Mesenchymal stem cell (in vitro differentiated cells and primary cell): Measurements from ENCODE around the gene FBN3.

Experiments
- DNase-seq: peaks from one replicate; pipeline ENCODE4 v3.0.0-alpha.2; 2013
- H2AFZ ChIP-seq: one replicate; pipeline ENCODE4 v1.6.1; 2013; ENCODE audit warnings: low read depth, mild to moderate bottlenecking, control low read depth, inconsistent platforms, low read length, moderate library complexity
- H2AK5ac ChIP-seq: 2 replicates; pipeline ENCODE4 v1.6.1; 2013; ENCODE audit warnings: low read length, moderate library complexity, mild to moderate bottlenecking, inconsistent platforms; ENCODE audit not compliant: severe bottlenecking
- H2BK120ac ChIP-seq: one replicate; pipeline ENCODE4 v1.6.1; 2013; ENCODE audit warnings: low read depth, mild to moderate bottlenecking, inconsistent platforms, low read length, moderate library complexity
- H2BK12ac ChIP-seq, 2 experiments: one replicate each; pipeline ENCODE4 v1.6.1; 2013; ENCODE audit warnings: inconsistent platforms in 2 of 2, low read length in 2 of 2, mild to moderate bottlenecking in 2 of 2, moderate library complexity in 2 of 2, control low read depth in 1 of 2
- H2BK15ac ChIP-seq: one replicate; pipeline ENCODE4 v1.6.1; 2013; ENCODE audit warnings: mild to moderate bottlenecking, low read depth, inconsistent platforms; ENCODE audit not compliant: poor library complexity, severe bottlenecking
- H2BK5ac ChIP-seq: 2 replicates; pipeline ENCODE4 v1.6.1; 2013; ENCODE audit warnings: low read depth, mild to moderate bottlenecking, low read length, control low read depth, inconsistent platforms; ENCODE audit not compliant: poor library complexity, severe bottlenecking
- H3K14ac ChIP-seq, 2 experiments: one replicate each; pipeline ENCODE4 v1.6.1; 2013; ENCODE audit warnings: inconsistent platforms in 2 of 2, low read length in 2 of 2, control low read depth in 1 of 2, mild to moderate bottlenecking in 1 of 2, moderate library complexity in 1 of 2
- H3K18ac ChIP-seq, 2 experiments: one replicate each; pipeline ENCODE4 v1.6.1; 2013; ENCODE audit warnings: inconsistent platforms in 2 of 2, low read length in 2 of 2, control low read depth in 1 of 2, low read depth in 1 of 2, mild to moderate bottlenecking in 1 of 2
- H3K23ac ChIP-seq, 2 experiments: one replicate each; pipeline ENCODE4 v1.6.1; 2013; ENCODE audit warnings: inconsistent platforms in 2 of 2, low read length in 2 of 2, mild to moderate bottlenecking in 2 of 2, moderate library complexity in 2 of 2, control low read depth in 1 of 2
- H3K27ac ChIP-seq: 2 replicates; pipeline ENCODE4 v1.5.1; 2013; ENCODE audit warnings: mild to moderate bottlenecking, moderate library complexity, low read length, control low read depth, inconsistent platforms; ENCODE audit not compliant: poor library complexity, severe bottlenecking
- H3K27me3 ChIP-seq, 2 experiments: 2 replicates each; pipeline versions ENCODE4 v1.6.1 to v1.7.0; 2013; ENCODE audit warnings: low read length in 2 of 2, mild to moderate bottlenecking in 2 of 2, moderate library complexity in 2 of 2, control low read depth in 1 of 2, inconsistent platforms in 1 of 2; ENCODE audit not compliant: control insufficient read depth in 1 of 2, insufficient read depth in 1 of 2
- H3K36me3 ChIP-seq, 2 experiments: 2 replicates each; pipeline versions ENCODE4 v1.6.1 to v1.7.0; 2013; ENCODE audit warnings: low read length in 2 of 2, control low read depth in 1 of 2, inconsistent platforms in 1 of 2, low read depth in 1 of 2, mild to moderate bottlenecking in 1 of 2; ENCODE audit not compliant: insufficient read depth in 2 of 2, control insufficient read depth in 1 of 2
- H3K4ac ChIP-seq, 2 experiments: one replicate each; pipeline ENCODE4 v1.6.1; 2013; ENCODE audit warnings: inconsistent platforms in 2 of 2, low read length in 2 of 2, mild to moderate bottlenecking in 2 of 2, moderate library complexity in 2 of 2, control low read depth in 1 of 2, low read depth in 1 of 2
- H3K4me1 ChIP-seq: 2 replicates; pipeline ENCODE4 v1.6.1; 2013; ENCODE audit warnings: low read depth, low read length, control low read depth; ENCODE audit not compliant: control insufficient read depth, insufficient read depth
- H3K4me2 ChIP-seq: 2 replicates; pipeline ENCODE4 v1.6.1; 2013; ENCODE audit warnings: low read length, mild to moderate bottlenecking, inconsistent platforms; ENCODE audit not compliant: poor library complexity, severe bottlenecking
- H3K4me3 ChIP-seq, 2 experiments: 2 replicates each; pipeline versions ENCODE4 v1.5.1 to v1.7.0; 2013; ENCODE audit warnings: low read length in 2 of 2, mild to moderate bottlenecking in 2 of 2, control low read depth in 1 of 2, low read depth in 1 of 2; ENCODE audit not compliant: insufficient read depth in 1 of 2
- H3K79me1 ChIP-seq: replicated peaks from 2 replicates; pipeline ENCODE4 v1.6.1; 2013; ENCODE audit warnings: mild to moderate bottlenecking, control low read depth, low read length, inconsistent platforms; ENCODE audit not compliant: poor library complexity, severe bottlenecking
- H3K9ac ChIP-seq: 2 replicates; pipeline ENCODE4 v1.7.0; 2013; ENCODE audit warnings: mild to moderate bottlenecking, low read length, moderate library complexity
- H3K9me3 ChIP-seq: 2 replicates; pipeline ENCODE4 v1.7.0; 2013; ENCODE audit warnings: mild to moderate bottlenecking, low read length; ENCODE audit not compliant: control insufficient read depth
- H4K8ac ChIP-seq: one replicate; pipeline ENCODE4 v1.6.1; 2013; ENCODE audit warnings: inconsistent platforms, mild to moderate bottlenecking, low read length, moderate library complexity
- H4K91ac ChIP-seq: one replicate; pipeline ENCODE4 v1.6.1; 2013; ENCODE audit warnings: mild to moderate bottlenecking, low read length, inconsistent platforms
- whole genome bisulfite sequencing: methylation state at CpG from one replicate; pipeline ENCODE4 v1.1.7; 2013; ENCODE audit warnings: mixed read lengths; 5-methylcytosine and 5-hydroxymethylcytosine counted together

The FBN3 gene

DNA sequence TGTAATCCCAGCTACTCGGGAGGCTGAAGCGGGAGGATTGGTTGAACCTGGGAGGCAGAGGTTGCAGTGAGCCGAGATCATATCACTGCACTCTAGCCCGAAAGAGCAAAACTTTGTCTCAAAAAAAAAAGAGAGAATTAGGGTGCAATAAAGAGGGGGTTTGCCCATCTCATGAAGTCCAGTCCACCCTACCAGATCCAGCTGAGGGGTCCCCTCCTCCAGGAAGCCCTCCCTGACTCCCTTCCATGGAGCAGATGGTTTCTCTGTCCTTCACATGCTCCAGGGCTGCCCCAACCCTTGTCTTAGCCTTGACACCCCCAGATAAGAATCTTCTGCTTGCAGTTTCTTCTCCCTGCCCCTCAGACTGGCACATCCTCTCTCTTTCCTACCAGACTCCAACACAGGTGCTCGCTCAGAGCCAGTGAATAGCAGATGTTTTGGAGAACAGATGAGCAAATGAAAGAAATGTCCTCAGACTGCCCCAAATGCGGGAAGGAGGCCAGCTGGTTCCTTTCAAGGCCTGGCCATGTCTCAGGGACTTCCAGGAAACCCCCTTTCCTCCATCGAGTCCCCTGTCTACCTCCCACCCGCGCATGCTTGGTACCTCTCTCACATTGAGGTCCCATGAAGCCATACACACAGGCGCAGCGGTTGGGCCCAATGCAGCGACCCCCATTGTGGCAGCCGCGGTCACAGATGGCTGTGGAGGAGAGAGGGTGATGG is 5.0 kb downstream of the FBN3 start:
- H3K23ac ChIP-seq = no peak overlapping the region
- no peak overlapping the region for H3K4ac ChIP-seq
- H4K91ac ChIP-seq = no peak overlapping the region
- 93% methylated on average over 14 of the region's 14 CpGs for WGBS
- H3K27ac ChIP-seq = no peak overlapping the region
- no peak overlapping the region for H2BK5ac ChIP-seq
- H2BK12ac ChIP-seq = no peak overlapping the region
- no peak overlapping the region for H3K4me3 ChIP-seq
- H4K8ac ChIP-seq = no peak overlapping the region
- no peak for DNase-seq
- peaks cover 38 to 68% of the 10 kb centered on the region in 2 experiments for H3K27me3 ChIP-seq
- H2AFZ ChIP-seq = no peak overlapping the region
- H3K9me3 ChIP-seq = no peaks in the 10 kb centered on the region
- no peak overlapping the region for H2BK120ac ChIP-seq
- no peaks in the 10 kb centered on the region for H3K36me3 ChIP-seq
- H3K9ac ChIP-seq = no peak overlapping the region
- no peak overlapping the region for H3K14ac ChIP-seq
- no peak overlapping the region for H2AK5ac ChIP-seq
- H3K18ac ChIP-seq = no peak overlapping the region
- H3K79me1 ChIP-seq = no peaks in the 10 kb centered on the region
- no peak overlapping the region for H3K4me2 ChIP-seq
- H3K4me1 ChIP-seq = peaks cover 13% of the 10 kb centered on the region
- no peak overlapping the region for H2BK15ac ChIP-seq

- H3K18ac ChIP-seq = no peak overlapping the region
- peaks cover 29 to 59% of the 10 kb centered on the region in 2 experiments for H3K27me3 ChIP-seq
- H3K9ac ChIP-seq = no peak overlapping the region
- no peak overlapping the region for H4K91ac ChIP-seq
- no peak overlapping the region for H3K14ac ChIP-seq
- no peak overlapping the region for H2AFZ ChIP-seq
- H2BK12ac ChIP-seq = no peak overlapping the region
- H3K4me1 ChIP-seq = peaks cover 4% of the 10 kb centered on the region
- H3K9me3 ChIP-seq = no peaks in the 10 kb centered on the region
- H4K8ac ChIP-seq = no peak overlapping the region
- no peak overlapping the region for H3K4ac ChIP-seq
- H3K27ac ChIP-seq = no peak overlapping the region
- no peaks in the 10 kb centered on the region for H3K79me1 ChIP-seq
- H2AK5ac ChIP-seq = no peak overlapping the region
- DNase-seq = no peak
- no peak overlapping the region for H2BK5ac ChIP-seq
- no peak overlapping the region for H3K4me2 ChIP-seq
- H2BK120ac ChIP-seq = no peak overlapping the region
- H3K23ac ChIP-seq = no peak overlapping the region
- no peak overlapping the region for H2BK15ac ChIP-seq
- no peak overlapping the region for H3K4me3 ChIP-seq
- WGBS = 84% methylated on average over 10 of the region's 10 CpGs
- H3K36me3 ChIP-seq = no peaks in the 10 kb centered on the region
Observed at GRCh38 chr19:8143041-8143440, 6.4 kb downstream of the FBN3 start.

DNA sequence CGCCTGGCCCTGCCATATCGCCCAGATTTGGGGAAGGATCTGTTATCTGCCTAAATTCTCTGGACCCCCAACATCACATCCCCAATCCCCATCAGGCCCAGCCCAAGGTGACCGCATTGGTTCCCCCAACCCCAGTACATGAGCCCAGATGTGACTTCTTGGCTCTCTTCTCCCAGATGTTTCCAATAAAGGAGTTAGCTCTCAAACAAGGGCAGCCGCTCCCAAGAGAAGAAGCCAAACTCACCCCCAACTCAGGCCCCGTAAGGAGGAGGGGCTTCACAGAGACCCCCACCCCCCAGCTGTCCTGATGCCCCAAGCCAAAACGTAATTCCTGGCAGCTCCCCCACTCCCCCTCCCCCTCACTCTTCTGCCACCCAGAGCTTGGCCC is 6.9 kb downstream of the FBN3 start:
- H3K4me3 ChIP-seq = no peak overlapping the region
- H2AK5ac ChIP-seq = no peak overlapping the region
- 68% methylated on average over 6 of the region's 6 CpGs for WGBS
- no peak overlapping the region for H3K4ac ChIP-seq
- H4K8ac ChIP-seq = no peak overlapping the region
- no peaks in the 10 kb centered on the region for H3K9me3 ChIP-seq
- H3K9ac ChIP-seq = no peak overlapping the region
- peaks cover 23 to 53% of the 10 kb centered on the region in 2 experiments for H3K27me3 ChIP-seq
- no peak overlapping the region for H2BK5ac ChIP-seq
- H4K91ac ChIP-seq = no peak overlapping the region
- H3K79me1 ChIP-seq = no peaks in the 10 kb centered on the region
- no peak overlapping the region for H2BK15ac ChIP-seq
- no peak overlapping the region for H2BK120ac ChIP-seq
- DNase-seq = no peak
- H3K18ac ChIP-seq = no peak overlapping the region
- H2AFZ ChIP-seq = no peak overlapping the region
- peaks cover 4% of the 10 kb centered on the region for H3K4me1 ChIP-seq
- H3K23ac ChIP-seq = no peak overlapping the region
- H2BK12ac ChIP-seq = no peak overlapping the region
- no peak overlapping the region for H3K14ac ChIP-seq
- H3K4me2 ChIP-seq = no peak overlapping the region
- no peaks in the 10 kb centered on the region for H3K36me3 ChIP-seq
- H3K27ac ChIP-seq = no peak overlapping the region

DNA sequence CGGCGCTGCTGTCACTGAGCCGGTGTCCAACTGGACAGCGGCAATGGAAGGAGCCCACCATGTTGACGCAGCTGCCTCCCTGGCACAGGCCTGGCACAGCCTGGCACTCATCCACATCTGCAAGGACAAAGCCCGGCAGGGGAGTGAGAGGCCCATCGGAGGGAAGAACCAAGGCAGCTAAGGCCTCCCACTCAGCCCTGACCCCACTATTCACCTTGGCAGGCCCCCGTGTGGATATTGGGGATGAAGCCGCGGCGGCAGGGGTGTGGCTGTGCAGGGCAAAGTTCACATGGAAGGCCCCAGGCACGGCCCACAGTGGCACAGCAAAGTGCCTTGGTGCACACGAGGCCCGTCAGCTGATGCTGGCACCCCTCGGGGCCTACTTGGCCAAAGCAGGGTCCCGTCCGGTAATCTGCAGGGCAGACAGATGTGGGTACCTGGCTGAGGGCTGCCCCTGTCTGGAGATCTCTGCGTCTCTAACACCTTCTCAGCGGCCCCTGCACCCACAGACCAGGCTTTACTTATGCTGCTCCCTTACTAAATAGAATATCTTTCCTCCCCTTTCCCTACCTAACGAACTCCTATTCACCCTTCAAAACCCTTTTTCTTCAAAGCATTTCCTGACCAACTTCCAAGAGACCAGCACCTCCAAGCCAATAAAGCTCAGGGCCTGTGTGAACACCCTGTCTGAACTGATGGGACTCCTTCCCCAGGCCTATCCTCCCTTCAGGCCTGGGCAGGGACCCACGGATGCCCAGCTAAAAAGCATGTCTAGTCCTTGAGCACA is 7.5 kb downstream of the FBN3 start:
- Histone ChIP-seq H2BK15ac (no peak overlapping the region), H3K9me3 (no peaks in the 10 kb centered on the region), H3K9ac (no peak overlapping the region), H2AFZ (no peak overlapping the region), H3K18ac (no peak overlapping the region), H3K27me3 (peaks cover 18 to 47% of the 10 kb centered on the region in 2 experiments), H3K4me1 (peaks cover 4% of the 10 kb centered on the region), H4K8ac (no peak overlapping the region), H4K91ac (no peak overlapping the region), H3K4me2 (no peak overlapping the region), H3K23ac (no peak overlapping the region), H3K27ac (no peak overlapping the region), H3K4ac (no peak overlapping the region), H3K36me3 (no peaks in the 10 kb centered on the region), H3K79me1 (no peaks in the 10 kb centered on the region), H3K14ac (peak overlapping the region in 1 of 2 experiments; percentile 45), H2BK5ac (no peak overlapping the region), H2BK120ac (no peak overlapping the region), H2BK12ac (no peak overlapping the region), H3K4me3 (no peak overlapping the region), H2AK5ac (no peak overlapping the region)
- 92% methylated on average over 21 of the region's 21 CpGs for WGBS
- DNase-seq = no peak
